Inferior parietal cortex (tissue), 1 donor: ENCODE measurements around the gene SLC22A6.
"Not testable (repeated sequence)": the region's sequence is repeated elsewhere in the genome, so short reads cannot be mapped to it uniquely, and the experiment has no call there.

ENCODE experiments used
- DNase-seq: peaks from one replicate; pipeline ENCODE4 v3.0.0-alpha.2; 2016; ENCODE audit errors: extremely low spot score

Gene SLC22A6

DNA sequence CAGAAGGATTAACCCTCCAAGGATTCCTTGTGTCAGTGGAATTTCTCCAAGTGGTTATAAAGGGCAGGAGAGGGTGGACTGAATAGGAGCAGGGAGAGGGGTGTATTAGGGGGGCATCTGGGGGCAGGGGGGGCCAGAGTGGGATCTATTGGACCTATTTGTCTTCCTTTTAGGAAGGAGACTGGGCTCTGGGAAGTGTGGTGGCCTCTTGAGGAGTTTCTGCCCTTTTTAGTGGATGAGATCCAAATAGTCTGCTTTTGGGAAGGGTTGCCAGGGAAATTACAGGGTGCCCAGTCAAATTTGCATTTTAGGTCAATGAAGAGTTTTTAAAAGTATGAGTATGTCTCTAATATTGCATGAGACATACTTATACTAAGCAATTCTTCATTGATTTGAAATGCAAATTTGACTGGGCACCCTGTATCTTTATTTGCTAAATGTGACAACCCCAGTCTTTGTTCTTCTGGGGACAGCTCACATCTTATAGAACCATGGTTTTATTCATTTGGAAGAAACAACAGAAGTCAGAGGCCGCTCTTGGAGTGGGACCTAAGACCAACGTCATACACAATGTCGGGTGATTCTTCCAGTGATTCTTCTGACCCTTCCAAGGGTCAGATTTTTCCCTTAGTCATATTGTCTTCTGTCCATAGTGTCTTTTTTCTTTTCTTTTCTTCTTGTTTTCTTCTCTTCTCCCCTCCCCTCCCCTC, 429 bp upstream of the SLC22A6 start:
- DNase-seq: peak; percentile 9

DNA sequence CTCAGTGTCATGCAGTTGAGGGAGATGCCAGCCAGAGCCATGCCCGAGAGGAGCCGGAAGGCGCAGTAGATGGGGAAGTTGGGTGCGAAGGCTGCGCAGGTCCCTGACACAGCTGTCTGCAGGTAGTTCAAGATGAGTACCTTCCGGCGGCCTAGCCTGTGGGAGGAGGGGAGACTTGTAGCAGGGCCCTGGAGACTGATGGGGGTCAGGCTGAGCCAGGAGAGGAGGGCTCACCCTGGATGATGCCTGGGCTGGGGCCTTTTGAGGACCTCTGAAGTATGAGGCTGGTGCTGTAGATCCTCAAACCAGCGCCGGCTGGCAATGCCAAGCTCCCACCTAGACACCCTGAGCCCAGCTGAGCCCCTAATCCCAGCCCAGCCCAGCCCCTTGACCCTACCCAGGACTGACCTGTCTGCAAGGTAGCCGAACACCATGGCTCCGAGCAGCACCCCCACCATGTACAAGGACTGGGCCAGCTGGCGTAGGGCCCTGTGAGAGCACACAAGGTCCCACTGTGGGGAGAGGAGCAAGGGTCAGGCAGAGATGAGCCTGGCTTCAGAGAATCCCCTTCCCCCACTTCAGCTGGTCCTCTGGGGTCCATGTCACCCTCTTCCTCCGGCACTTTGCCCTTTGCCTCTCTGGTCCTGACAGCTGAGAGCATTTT, 1.1 kb downstream of the SLC22A6 start:
- DNase-seq: no peak

DNA sequence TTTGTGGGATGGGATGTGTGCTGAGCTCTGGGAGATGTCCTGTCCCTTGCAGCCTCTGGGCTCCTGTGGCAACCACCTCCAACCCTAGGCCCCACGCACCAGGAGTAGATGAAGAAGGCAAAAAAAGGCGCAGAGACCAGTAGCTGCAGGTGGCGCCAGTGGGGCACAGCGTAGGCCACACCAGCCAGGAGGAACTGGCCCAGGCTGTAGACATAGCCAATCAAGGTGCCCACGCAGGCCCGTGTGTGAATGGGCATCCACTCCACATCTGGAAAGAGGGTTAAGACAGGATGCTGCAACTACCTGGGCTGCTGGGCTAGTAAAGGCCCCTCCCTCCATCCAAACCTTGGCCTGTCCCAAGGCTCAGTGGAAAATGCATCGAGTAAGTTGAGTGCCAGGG, 3.0 kb downstream of the SLC22A6 start:
- DNase-seq: no peak

DNA sequence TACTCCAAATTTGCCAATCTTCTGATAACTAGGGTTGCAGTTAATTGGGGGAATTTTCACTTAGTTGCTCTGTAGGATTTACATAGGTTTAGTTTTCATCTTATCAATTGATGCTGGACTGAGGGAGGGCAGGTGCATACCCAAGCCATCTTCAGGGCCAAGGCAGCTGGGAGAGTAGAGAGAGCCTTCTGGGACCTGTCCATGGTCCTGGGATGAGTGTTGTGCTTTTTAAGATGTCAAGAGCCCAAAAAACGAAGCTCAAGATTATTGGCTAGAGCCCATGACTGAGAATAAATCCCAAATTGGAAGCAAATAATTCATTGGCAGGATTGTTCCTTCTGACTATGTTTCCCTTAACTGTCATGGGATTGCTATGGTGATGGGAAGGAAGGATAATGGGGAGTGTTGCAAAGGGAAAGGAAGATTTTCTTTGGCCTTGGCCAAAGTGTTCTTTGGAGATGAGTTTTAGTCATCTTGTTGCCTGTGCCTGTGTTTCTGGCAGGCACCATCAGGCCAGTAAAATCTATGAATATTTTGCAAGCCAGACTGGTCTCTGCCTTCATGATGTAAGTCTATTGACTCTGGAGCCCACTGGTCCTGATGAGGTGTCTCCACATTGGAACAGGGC, 4.5 kb downstream of the SLC22A6 start:
- DNase-seq: no peak

DNA sequence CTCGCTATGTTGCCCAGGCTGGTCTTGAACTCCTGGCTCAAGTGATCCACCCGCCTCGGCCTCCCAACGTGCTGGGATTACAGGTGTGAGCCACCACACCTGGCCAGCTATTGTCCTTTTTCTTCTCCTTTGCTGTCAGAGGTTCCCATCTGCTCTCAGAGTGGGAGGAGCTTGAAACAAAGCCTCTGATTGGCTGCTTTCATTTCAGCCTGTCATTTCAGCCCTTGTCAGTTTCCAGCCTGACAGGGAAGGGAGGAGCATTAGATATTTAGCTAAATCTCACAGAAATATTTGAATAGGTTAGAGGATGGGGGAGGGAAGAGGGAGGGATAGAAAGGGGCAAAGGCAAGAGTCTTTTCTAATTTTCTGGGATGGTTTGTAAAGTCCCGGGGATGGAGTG, 8.7 kb downstream of the SLC22A6 start:
- no peak for DNase-seq

GRCh38 chr11:62974848-62975522, 9.8 kb downstream of the SLC22A6 start:
- DNase-seq: no peak

GRCh38 chr11:62965574-62965973, 19.2 kb downstream of the SLC22A6 start:
- DNase-seq: no peak

DNA sequence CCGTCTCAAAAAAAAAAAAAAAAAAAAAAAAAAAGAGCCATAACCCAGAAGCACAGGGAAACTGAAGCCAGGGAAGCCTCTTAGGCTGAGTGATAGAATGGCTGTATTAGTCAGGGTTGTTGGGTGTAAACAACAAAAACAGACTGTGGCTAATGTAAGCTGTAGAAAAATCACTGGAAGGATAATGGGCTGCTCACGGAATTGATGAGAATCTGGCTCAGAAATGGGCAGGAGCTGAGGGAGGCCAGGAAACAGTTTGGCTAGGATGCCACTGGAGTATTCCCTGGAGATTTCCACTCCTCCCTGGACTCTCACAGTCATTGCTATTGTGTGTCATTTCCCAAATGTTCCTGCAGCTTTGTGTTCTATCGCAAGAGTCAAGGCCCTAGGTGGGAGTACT, 22.4 kb downstream of the SLC22A6 start:
- DNase-seq: no peak

- no peak for DNase-seq
Observed at GRCh38 chr11:62961017-62961570, 23.7 kb downstream of the SLC22A6 start.

DNA sequence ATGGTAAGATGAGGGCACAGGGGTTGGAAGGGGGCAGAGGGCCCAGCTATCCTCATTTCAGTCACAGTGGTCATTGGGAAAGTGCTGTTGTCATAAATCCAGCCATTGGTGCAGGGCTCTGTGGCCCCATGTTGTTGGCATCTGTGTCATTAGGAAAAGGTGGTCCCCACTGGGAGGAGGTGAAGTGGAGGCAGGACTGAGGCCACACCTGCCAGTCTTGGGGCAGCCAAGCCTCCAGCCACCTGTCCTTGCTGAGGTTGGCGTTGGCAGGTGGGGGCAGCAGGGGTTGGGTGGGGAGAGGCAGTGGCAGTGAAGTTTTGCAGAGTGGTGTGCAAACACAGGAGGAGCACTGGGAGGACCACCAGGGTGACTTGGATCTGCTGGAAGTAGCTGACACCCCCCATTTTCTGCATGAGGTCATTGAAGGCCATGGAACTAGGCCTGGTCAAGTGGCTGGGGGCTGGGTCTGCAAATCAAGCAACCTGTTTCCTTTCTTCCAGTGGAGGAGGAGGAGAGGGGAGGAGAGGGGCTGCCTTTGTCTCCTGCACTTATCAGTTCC, 25.3 kb downstream of the SLC22A6 start:
- DNase-seq: no peak

DNA sequence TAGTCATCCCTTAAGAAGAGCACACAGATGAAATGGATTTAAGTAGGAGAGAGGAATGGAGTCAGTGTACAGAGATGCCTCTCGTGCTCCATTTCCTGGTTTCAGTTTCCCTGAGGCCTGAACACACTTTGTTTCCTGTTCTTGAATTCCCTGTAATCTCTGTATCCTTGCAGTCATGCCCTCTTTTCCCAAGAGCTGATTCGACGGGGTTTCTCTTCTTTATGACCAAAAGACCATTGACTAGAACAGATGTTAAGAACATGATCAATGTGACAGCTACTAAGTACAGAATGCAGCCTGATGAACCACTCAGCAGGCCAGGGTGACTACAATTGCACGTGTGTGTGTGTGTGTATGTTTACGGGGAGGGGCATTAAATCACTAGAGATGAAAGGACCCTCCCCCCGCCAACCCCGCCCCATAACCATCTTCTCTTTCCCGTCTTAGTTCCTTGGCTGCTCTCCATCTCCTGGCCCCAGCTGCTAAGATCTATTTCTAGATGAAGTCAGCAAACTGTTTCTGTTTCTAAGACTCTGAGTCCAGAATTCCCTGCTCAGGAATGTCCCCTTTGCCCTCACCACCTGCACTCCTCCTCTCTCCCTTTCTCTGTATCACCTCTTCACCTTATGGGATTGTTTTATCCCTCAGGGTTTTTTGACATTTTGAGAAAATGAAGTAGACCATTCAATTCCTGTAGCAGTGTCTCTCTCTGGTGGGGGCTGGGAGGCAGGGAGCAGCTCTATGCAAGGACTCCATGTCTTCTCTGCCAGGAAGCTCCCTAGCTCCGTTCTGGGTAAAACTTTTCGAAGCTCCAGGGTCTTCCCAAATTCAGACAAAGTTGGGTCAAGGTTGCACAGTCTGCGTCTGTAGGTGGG, 26.0 kb downstream of the SLC22A6 start:
- peak; percentile 20 for DNase-seq

- no peak for DNase-seq
Observed at GRCh38 chr11:62957147-62957546, 27.6 kb downstream of the SLC22A6 start.

DNA sequence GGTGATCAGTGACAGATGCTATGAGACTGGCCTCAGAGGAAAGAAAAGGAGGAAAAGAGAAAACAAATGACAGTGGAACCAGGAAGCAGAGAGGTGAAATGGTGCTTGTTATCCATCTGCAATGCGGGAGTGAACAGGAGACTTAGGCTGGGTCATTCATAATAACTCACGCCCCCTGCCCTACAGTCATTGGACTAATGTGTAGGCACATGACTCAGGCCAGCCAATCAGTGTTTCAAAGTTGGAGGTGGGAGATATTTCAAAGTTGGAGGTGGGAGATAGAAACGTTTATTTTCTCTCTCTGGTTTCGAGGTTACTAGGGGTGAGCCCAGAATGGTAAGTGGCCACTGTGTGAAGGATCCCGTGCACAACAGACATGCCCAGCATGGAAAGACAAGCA, 30.3 kb downstream of the SLC22A6 start:
- no peak for DNase-seq

- no peak for DNase-seq
Observed at GRCh38 chr11:62953811-62954210, 31.0 kb downstream of the SLC22A6 start.

- no peak for DNase-seq
Observed at GRCh38 chr11:62948765-62949320, 35.9 kb downstream of the SLC22A6 start.

DNA sequence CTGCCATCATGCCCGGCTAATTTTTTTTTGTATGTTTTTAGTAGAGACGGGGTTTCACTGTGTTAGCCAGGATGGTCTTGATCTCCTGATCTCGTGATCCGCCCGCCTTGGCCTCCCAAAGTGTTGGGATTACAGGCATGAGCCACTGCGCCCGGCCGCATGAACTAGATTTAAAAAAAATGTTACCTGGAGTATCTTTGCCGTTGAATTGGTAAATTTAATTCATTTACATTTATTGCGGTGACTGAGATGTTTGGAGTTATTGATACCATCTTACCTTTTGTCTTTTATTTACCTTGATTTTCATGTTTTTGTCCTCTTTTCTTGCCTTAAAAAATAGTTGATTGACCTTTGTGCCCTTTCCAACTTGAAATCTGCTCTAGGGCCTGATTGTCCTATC, 39.2 kb downstream of the SLC22A6 start:
- DNase-seq: not testable (repeated sequence)

DNA sequence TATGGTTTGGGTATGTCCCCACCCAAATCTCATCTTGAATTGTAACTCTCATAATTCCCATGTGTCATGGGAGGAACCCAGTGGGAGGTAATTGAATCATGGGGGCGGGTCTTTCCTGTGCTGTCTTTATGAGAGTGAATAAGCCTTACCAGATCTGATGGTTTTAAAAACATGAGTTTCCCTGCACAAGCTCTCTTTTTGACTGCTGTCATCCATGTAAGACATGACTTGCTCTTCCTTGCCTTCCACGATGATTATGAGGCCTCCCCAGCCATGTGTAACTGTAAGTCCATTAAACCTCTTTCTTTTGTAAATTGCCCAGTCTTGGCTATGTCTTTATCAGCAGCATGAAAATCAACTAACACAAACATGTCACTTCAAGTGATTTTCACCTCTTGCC, 47.2 kb downstream of the SLC22A6 start:
- DNase-seq: not testable (repeated sequence)

DNA sequence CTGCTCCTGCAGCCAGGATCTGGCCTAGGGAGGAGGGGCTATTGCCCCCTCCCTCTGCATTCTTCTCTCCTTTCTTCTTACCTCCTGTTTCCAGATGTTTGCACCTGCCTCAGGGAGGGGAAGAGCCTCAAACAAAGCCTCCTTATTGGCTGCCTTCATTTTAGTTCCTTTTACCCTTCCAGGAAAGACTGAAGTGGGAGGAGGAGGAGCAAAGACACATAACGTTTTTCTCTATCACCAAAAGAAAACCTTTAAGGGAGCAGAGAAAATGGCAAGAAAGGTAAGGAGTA, 50.3 kb downstream of the SLC22A6 start:
- no peak for DNase-seq

GRCh38 chr11:62933750-62934495, 50.8 kb downstream of the SLC22A6 start:
- no peak for DNase-seq

- DNase-seq: no peak
Observed at GRCh38 chr11:62933285-62933684, 51.5 kb downstream of the SLC22A6 start.
